Measurements from ENCODE around the gene ABHD2. TPM values are rescaled to one million over a fixed set of nuclear protein-coding genes. Genes with fewer than 3 reads are reported as not detected.

The ABHD2 gene
- total and polyA plus RNA-seq, 12 donors: 5.6 to 316 (median 135) TPM

GRCh38 chr15:89129123-89129815 lies 41.0 kb downstream of the ABHD2 start:
- Histone ChIP-seq H3K36me3 (replicated peaks in 1 of 2) (peaks cover 0 to 36% of the 10 kb centered on the region in 2 donors), H3K27me3 (no peaks in the 10 kb centered on the region), H3K27ac (peak overlapping the region in 4 of 5 donors; percentile 10 to 59 (median 42)), H3K4me3 (no peak overlapping the region), H3K4me1 (replicated peaks in 1 of 2) (peaks cover 14 to 30% of the 10 kb centered on the region in 2 donors), H3K9me3 (replicated peaks in 1 of 3) (no peaks in the 10 kb centered on the region)
- no peak for TF ChIP-seq POLR2A (IDR thresholded peaks at IDR 0.05)
- TF ChIP-seq, protein P1, sequence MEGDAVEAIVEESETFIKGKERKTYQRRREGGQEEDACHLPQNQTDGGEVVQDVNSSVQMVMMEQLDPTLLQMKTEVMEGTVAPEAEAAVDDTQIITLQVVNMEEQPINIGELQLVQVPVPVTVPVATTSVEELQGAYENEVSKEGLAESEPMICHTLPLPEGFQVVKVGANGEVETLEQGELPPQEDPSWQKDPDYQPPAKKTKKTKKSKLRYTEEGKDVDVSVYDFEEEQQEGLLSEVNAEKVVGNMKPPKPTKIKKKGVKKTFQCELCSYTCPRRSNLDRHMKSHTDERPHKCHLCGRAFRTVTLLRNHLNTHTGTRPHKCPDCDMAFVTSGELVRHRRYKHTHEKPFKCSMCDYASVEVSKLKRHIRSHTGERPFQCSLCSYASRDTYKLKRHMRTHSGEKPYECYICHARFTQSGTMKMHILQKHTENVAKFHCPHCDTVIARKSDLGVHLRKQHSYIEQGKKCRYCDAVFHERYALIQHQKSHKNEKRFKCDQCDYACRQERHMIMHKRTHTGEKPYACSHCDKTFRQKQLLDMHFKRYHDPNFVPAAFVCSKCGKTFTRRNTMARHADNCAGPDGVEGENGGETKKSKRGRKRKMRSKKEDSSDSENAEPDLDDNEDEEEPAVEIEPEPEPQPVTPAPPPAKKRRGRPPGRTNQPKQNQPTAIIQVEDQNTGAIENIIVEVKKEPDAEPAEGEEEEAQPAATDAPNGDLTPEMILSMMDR (IDR thresholded peaks at IDR 0.05): peak; percentile 23 to 58 (median 51)
- WGBS, 4 donors: 62 to 79% (median 72%) methylated on average over 3 of the region's 3 CpGs
- intact Hi-C loops (cut with DNase I): loop anchor here in 1 of 2 donors (5.0 kb wide), 1 partner anchor 72 kb away; no protein-coding TSS in a partner anchor
- DNase-seq: peak in 1 of 7 donors; percentile 38

GRCh38 chr15:89129816-89130134 lies 41.5 kb downstream of the ABHD2 start:
- peak overlapping the region in 1 of 5 donors; percentile 26 for H3K27ac ChIP-seq
- H3K9me3 ChIP-seq (replicated peaks in 1 of 3): no peaks in the 10 kb centered on the region
- H3K27me3 ChIP-seq: no peaks in the 10 kb centered on the region
- H3K4me3 ChIP-seq: no peak overlapping the region
- peaks cover 0 to 36% of the 10 kb centered on the region in 2 donors for H3K36me3 ChIP-seq (replicated peaks in 1 of 2)
- H3K4me1 ChIP-seq (replicated peaks in 1 of 2): peaks cover 15 to 35% of the 10 kb centered on the region in 2 donors
- DNase-seq: no peak
- intact Hi-C loops (cut with DNase I): loop anchor here in 1 of 2 donors (5.0 kb wide), 1 partner anchor 72 kb away; no protein-coding TSS in a partner anchor
- WGBS, 4 donors: 48 to 59% (median 54%) methylated on average over 1 of the region's 1 CpG
- TF ChIP-seq POLR2A (IDR thresholded peaks at IDR 0.05): no peak
- TF ChIP-seq, protein P1 (IDR thresholded peaks at IDR 0.05): no peak

DNA sequence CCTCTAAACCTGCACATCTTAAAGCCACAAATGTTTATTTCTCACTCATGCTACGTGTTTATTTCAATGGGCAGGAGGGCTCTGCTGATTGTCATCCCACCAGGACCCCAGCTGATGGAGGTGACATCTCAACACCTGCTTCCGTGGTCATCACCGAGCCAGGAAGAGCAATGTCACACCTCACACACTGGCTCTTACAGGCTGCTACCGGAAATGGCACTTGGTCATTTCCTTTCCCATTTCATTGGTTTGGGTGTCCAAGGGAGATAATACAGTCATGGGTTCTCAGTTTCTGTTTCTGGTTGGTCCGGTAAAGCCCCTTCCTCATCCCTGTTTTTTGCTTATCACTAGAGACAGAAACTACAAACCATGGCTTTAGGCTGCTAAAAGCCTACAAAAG lies 41.9 kb downstream of the ABHD2 start:
- H3K36me3 ChIP-seq (replicated peaks in 1 of 2): peaks cover 0 to 35% of the 10 kb centered on the region in 2 donors
- H3K4me1 ChIP-seq (replicated peaks in 1 of 2): peaks cover 15 to 36% of the 10 kb centered on the region in 2 donors
- H3K9me3 ChIP-seq (replicated peaks in 1 of 3): no peaks in the 10 kb centered on the region
- 72 to 85% (median 77%) methylated on average over 5 of the region's 5 CpGs for WGBS, 4 donors
- no peak overlapping the region for H3K4me3 ChIP-seq
- H3K27me3 ChIP-seq: no peaks in the 10 kb centered on the region
- intact Hi-C loops (cut with DNase I): no loop called here
- no peak for DNase-seq
- TF ChIP-seq, protein P1 (IDR thresholded peaks at IDR 0.05): no peak
- TF ChIP-seq POLR2A (IDR thresholded peaks at IDR 0.05): no peak
- H3K27ac ChIP-seq: peak overlapping the region in 1 of 5 donors; percentile 26

- 71 to 82% (median 74%) methylated on average over 3 of the region's 3 CpGs for WGBS, 4 donors
- no peak for DNase-seq
- Histone ChIP-seq H3K27me3 (no peaks in the 10 kb centered on the region), H3K4me1 (replicated peaks in 1 of 2) (peaks cover 21 to 52% of the 10 kb centered on the region in 2 donors), H3K27ac (no peak overlapping the region), H3K4me3 (no peak overlapping the region), H3K9me3 (replicated peaks in 1 of 3) (no peaks in the 10 kb centered on the region), H3K36me3 (replicated peaks in 1 of 2) (peaks cover 0 to 20% of the 10 kb centered on the region in 2 donors)
- intact Hi-C loops (cut with DNase I): no loop called here
- TF ChIP-seq POLR2A (IDR thresholded peaks at IDR 0.05): no peak
- TF ChIP-seq, protein P1 (IDR thresholded peaks at IDR 0.05): no peak
These were observed 43.5 kb downstream of the ABHD2 start for GRCh38 chr15:89131731-89132130.

Measured in adrenal gland (tissue), 12 donors.